Measurements from ENCODE around the gene ZNF547. TPM values are rescaled to one million over a fixed set of nuclear protein-coding genes. Genes with fewer than 3 reads are reported as not detected.

Gene ZNF547
- total and polyA plus RNA-seq, 2 experiments from 2014 or later, result 1.1 to 4.9 TPM

- Histone ChIP-seq H3K36me3 (ENCODE audit: insufficient read depth) (0 out of 2 replicates have a peak, but pooled peaks cover 4% of the 10 kb centered on the region), H4K20me1 (replicated peaks; ENCODE audit: insufficient read depth) (no peaks in the 10 kb centered on the region), H3K27me3 (ENCODE audit: insufficient read depth) (peaks cover 31% of the 10 kb centered on the region), H2AFZ (peak within 1 kb of the TSS; percentile 89; the same call in 1 of the 2 replicates), H3K79me2 (replicated peaks; ENCODE audit: insufficient read depth) (peaks cover 28% of the 10 kb centered on the region), H3F3A (replicated peaks; ENCODE audit: low read depth) (peaks cover 12% of the 10 kb centered on the region; the same call in 1 of the 2 replicates), H3K4me1 (ENCODE audit: insufficient read depth) (peaks cover 13% of the 10 kb centered on the region), H3K27ac (ENCODE audit: low read depth) (peak within 1 kb of the TSS; percentile 89), H3K9me2 (ENCODE audit: insufficient read depth) (no peaks in the 10 kb centered on the region), H3K4me2 (peak within 1 kb of the TSS; percentile 99), H3K4me3 (peak within 1 kb of the TSS; percentile 91)
- H3K4me3 Mint-ChIP-seq, result peak within 1 kb of the TSS; percentile 88
- no peaks in the 10 kb centered on the region for H3K9me3 Mint-ChIP-seq
- H3K27ac Mint-ChIP-seq, result peak within 1 kb of the TSS; percentile 96
- TF ChIP-seq ETS1 (IDR thresholded peaks at IDR 0.05) (peak; percentile 64; the same call in 1 of the 2 replicates), REST (IDR thresholded peaks at IDR 0.05; ENCODE audit: unreplicated experiment) (no peak), POLR2AphosphoS5 (IDR thresholded peaks at IDR 0.05; ENCODE audit: low read depth) (peak; percentile 90), ZNF331 (CRISPR knock-in tag; IDR thresholded peaks at IDR 0.05; ENCODE audit: low read depth) (no peak), ZNF114 (CRISPR knock-in tag; IDR thresholded peaks at IDR 0.05) (no peak), CREB1 (CRISPR knock-in tag; IDR thresholded peaks at IDR 0.05; ENCODE audit: low read depth) (peak; percentile 99)
- peaks cover 9% of the 10 kb centered on the region for H3K27me3 Mint-ChIP-seq (ENCODE audit: insufficient read depth, low read depth, poor library complexity)
- DNase-seq (ENCODE audit: low spot score) (peak; percentile 99), ATAC-seq (peak; percentile 95)
- peaks cover 16% of the 10 kb centered on the region; the same call in 2 of the 3 replicates for H3K4me1 Mint-ChIP-seq
- peaks cover 20% of the 10 kb centered on the region for H3K36me3 Mint-ChIP-seq (ENCODE audit: low read depth)
These were observed 42.9 kb upstream of the ZNF547 start, which contains the start of gene ZNF543 for GRCh38 chr19:57320180-57321084. ZNF543 (plus strand) TSS chr19:57320472; CDS start chr19:57320854, 382 bp downstream.

DNA sequence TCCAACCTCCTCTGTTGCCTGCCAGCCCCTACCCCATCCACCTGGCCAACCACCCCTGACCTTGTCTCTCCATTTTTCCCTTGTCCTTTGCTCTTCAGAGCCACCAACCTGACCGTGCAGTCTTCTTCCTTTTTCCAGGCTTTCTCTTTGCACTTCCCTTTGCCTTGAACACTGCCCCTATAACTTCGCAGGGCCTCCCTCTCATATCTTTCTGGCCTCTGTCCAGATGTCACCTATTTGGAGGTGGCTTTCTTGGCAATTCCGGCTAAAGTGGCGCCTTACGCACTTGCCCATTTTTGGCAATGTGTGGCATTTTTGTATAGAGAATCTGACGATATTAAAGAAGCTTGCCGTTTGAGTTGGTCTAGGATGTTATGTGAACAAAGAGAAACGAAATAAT lies 42.2 kb upstream of the ZNF547 start:
- H3K36me3 ChIP-seq (ENCODE audit: insufficient read depth), result 0 out of 2 replicates have a peak, but pooled peaks cover 8% of the 10 kb centered on the region
- TF ChIP-seq STAT1 (IDR thresholded peaks at IDR 0.05; ENCODE audit: unreplicated experiment), result no peak
- no peak for TF ChIP-seq EZH2 (IDR thresholded peaks at IDR 0.05; ENCODE audit: low read depth, unreplicated experiment)
- TF ChIP-seq ETS1 (IDR thresholded peaks at IDR 0.05), result no peak
- TF ChIP-seq ZNF114 (CRISPR knock-in tag; IDR thresholded peaks at IDR 0.05), result no peak
- peaks cover 24% of the 10 kb centered on the region for H3K27me3 ChIP-seq (ENCODE audit: insufficient read depth)
- peaks cover 16% of the 10 kb centered on the region; the same call in 2 of the 3 replicates for H3K4me1 Mint-ChIP-seq
- peaks cover 28% of the 10 kb centered on the region for H3K79me2 ChIP-seq (replicated peaks; ENCODE audit: insufficient read depth)
- H3K27ac Mint-ChIP-seq, result peak overlapping the region; percentile 96
- no peak overlapping the region for H3K27ac ChIP-seq (ENCODE audit: low read depth)
- peaks cover 13% of the 10 kb centered on the region for H3K4me1 ChIP-seq (ENCODE audit: insufficient read depth)
- H3K36me3 Mint-ChIP-seq (ENCODE audit: low read depth), result peaks cover 26% of the 10 kb centered on the region
- ATAC-seq (no peak), DNase-seq (ENCODE audit: low spot score) (no peak)
- H3F3A ChIP-seq (replicated peaks; ENCODE audit: low read depth), result peaks cover 12% of the 10 kb centered on the region; the same call in 1 of the 2 replicates
- H3K9me2 ChIP-seq (ENCODE audit: insufficient read depth), result no peaks in the 10 kb centered on the region
- peak overlapping the region; percentile 88 for H3K4me3 Mint-ChIP-seq
- peaks cover 9% of the 10 kb centered on the region for H3K27me3 Mint-ChIP-seq (ENCODE audit: insufficient read depth, low read depth, poor library complexity)
- H3K9me3 Mint-ChIP-seq, result no peaks in the 10 kb centered on the region
- H3K4me2 ChIP-seq, result peak overlapping the region; percentile 99
- H2AFZ ChIP-seq, result no peak overlapping the region
- H4K20me1 ChIP-seq (replicated peaks; ENCODE audit: insufficient read depth), result no peaks in the 10 kb centered on the region
- H3K4me3 ChIP-seq, result peak overlapping the region; percentile 91

Measured in GM23338 (cell line).